AG04449 (cell line): ENCODE data around the gene RBP2.

Experiments
- CTCF ChIA-PET: fragments of 350-600 bp; formaldehyde crosslinking; extraction: SDS; loops from one replicate; lab custom pipeline; 2021; ENCODE audit warnings: antibody characterized with exemption; lab: Yijun Ruan, JAX
- POLR2A ChIA-PET: fragments of 400-600, 350-600 bp; formaldehyde crosslinking; extraction: SDS; loops from one replicate; lab custom pipeline; 2020; ENCODE audit warnings: antibody characterized with exemption, inconsistent platforms; lab: Yijun Ruan, JAX
- DNase-seq: peaks from one replicate; pipeline ENCODE4 v3.0.0-alpha.2; 2010; ENCODE audit warnings: low read depth, low spot score
- H3K4me3 ChIP-seq: 2 replicates; pipeline ENCODE4 v1.5.1; 2011; ENCODE audit warnings: low read depth, mild to moderate bottlenecking, control low read depth, low read length
- CTCF ChIP-seq: IDR thresholded peaks from one replicate; pipeline ENCODE4 v1.5.1; 2011; ENCODE audit warnings: mild to moderate bottlenecking, moderate library complexity, low read length, control low read depth, inconsistent platforms; ENCODE audit not compliant: insufficient read depth; ENCODE audit errors: missing control alignments

The RBP2 gene

DNA sequence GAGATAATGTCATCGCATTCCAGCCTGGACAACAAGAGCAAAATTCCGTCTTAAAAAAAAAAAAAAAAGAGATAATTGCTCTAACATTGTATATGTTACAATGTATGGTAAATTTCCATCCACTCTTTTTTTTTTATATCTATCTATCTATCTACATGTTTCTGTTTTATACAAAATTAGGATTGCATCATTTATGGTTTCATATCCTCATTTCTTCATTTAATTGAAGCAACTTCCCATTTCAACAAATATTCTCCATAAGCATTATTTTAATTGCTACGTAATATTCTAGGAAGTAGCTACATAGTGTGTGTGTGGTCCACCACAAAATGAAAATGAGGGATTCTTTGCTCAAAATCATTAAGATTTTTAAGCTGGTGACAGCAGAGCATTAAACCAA lies 44.8 kb upstream of the RBP2 start:
- no peak overlapping the region for H3K4me3 ChIP-seq
- POLR2A ChIA-PET: no interaction called here
- no peak for DNase-seq
- CTCF ChIA-PET: interaction anchor here (1.6 kb wide), 1 partner anchor 41 kb away, joined by 6 read pairs; no protein-coding TSS in a partner anchor
- no peak for TF ChIP-seq CTCF

DNA sequence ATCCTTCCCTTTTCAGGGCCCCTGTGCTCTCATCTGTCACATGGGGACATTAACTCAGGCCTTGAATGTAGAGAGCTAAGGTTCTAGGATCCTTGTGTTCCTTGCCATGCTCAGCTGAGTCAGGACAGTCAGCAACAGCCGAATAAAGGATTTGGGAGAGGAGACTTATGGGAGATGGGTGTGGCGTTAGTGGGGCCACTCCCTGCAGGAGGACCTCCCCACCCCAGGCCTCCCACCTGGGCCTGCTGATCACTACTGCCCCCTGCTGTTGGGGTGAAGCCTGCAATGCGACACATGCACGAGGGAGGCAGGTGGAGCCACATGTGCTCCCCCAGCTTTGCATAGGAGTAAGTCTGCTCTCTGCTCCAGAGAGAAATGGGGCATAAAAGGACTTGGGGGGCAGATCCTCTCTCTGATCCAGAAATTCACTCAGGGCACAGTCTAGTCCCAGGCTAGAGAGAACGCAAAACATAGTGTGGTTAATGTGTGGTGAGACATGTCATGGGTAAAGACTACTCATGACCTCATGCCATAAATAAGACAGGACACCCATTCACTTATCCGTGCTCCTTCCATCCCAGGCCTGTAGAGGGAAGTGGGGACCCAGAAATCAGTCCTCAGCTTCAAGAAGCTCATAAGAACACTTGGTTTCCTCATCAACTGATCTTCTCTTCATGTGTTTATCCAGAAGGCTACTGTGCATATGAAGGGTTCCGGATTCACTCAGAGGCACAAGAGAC lies 43.9 kb upstream of the RBP2 start:
- ChIA-PET CTCF (interaction anchor here (1.6 kb wide), 1 partner anchor 42 kb away, joined by 6 read pairs; no protein-coding TSS in a partner anchor), POLR2A (no interaction called here)
- no peak overlapping the region for H3K4me3 ChIP-seq
- TF ChIP-seq CTCF: peak; percentile 20
- no peak for DNase-seq

GRCh38 chr3:139518926-139519842 lies 42.9 kb upstream of the RBP2 start:
- H3K4me3 ChIP-seq: no peak overlapping the region
- DNase-seq: no peak
- no peak for TF ChIP-seq CTCF
- POLR2A ChIA-PET: no interaction called here
- CTCF ChIA-PET: no interaction called here

DNA sequence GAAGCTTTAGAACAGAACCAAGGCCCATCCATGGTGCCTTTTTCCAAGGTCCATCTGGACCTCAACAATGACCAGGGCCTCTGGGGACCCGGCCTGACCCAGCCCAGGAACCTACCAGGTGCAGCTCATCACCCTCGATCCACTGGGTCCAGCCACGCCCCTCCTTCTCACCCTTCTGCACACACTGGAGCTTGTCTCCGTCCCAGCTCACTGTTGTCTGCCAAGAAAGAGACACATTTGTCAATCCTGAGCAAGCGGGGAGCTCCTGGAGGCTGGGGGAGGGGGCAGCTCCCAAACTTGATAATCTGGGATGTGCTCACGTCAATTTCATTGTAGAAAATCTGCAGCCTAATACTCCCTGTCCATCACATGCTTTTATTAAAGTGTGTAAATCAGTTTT lies 42.0 kb upstream of the RBP2 start:
- no peak overlapping the region for H3K4me3 ChIP-seq
- ChIA-PET POLR2A (no interaction called here), CTCF (no interaction called here)
- no peak for DNase-seq
- no peak for TF ChIP-seq CTCF

DNA sequence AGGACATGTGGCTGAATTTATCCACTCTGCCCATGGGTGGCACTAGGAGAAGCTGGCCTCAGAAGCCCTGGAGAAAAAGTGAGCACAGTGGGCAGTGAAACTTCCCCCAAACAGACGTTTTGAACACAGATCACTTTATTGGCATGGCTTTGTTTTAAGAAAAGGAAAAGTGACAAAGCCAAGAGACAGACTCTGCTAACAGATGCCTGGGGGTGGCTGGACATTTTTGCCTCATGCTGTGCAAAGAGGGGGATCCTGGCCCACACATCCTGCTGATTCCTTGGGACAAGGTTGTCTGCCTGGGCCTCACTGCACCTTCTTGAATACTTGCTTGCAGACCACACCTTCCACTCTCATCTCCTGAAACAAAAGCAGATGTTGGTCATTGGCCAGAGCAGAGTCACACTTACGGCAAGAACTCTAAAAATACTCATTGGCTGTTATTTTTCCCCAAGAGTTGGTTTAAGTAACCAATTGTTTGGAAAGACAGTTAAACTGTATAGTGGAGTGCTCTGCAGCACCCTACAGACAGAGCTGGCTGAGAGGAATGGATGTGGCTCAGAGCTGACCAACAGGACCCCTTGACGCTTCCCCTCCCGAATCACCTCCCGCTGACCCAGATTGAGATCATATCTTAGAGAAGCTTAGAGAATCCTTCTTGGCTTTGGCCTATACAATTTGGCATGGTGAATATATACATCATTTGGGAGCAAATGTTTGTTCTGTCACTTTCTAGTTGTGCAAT lies 41.2 kb upstream of the RBP2 start:
- TF ChIP-seq CTCF: no peak
- DNase-seq: no peak
- ChIA-PET CTCF (no interaction called here), POLR2A (no interaction called here)
- no peak overlapping the region for H3K4me3 ChIP-seq
